MM.1S (cell line): ENCODE results near the gene TTYH2.
A peak's percentile ranks its signal among the peaks of the same experiment; 100 is the strongest.

Experiments
- DNase-seq: peaks from one replicate; pipeline ENCODE4 v3.0.0-alpha.2; 2015
- H2AFZ ChIP-seq: fragments of 300-600 bp; sonication (generic); 2 replicates; pipeline ENCODE4 v1.6.0; 2016; ENCODE audit warnings: antibody characterized with exemption, low read length
- H3F3A ChIP-seq: fragments of 300-600 bp; sonication (generic); 2 replicates; pipeline ENCODE4 v1.6.1; 2016; ENCODE audit warnings: mild to moderate bottlenecking, antibody characterized with exemption, low read length, moderate library complexity, mixed read lengths; ENCODE audit not compliant: insufficient read depth
- H3K27ac ChIP-seq: fragments of 300-600 bp; sonication (generic); 2 replicates; pipeline ENCODE4 v1.5.1; 2016; ENCODE audit warnings: mild to moderate bottlenecking, low read length
- H3K27me3 ChIP-seq: fragments of 300-600 bp; sonication (generic); replicated peaks from 2 replicates; pipeline ENCODE4 v1.6.0; 2016; ENCODE audit warnings: low read length; ENCODE audit not compliant: insufficient read depth
- H3K36me3 ChIP-seq: fragments of 300-600 bp; sonication (generic); replicated peaks from 2 replicates; pipeline ENCODE4 v1.6.1; 2016; ENCODE audit warnings: mild to moderate bottlenecking, low read length, mixed read lengths; ENCODE audit not compliant: insufficient read depth
- H3K4me1 ChIP-seq: fragments of 300-600 bp; sonication (generic); 2 replicates; pipeline ENCODE4 v1.6.1; 2016; ENCODE audit warnings: low read length, mixed read lengths
- H3K4me2 ChIP-seq: fragments of 300-600 bp; sonication (generic); 2 replicates; pipeline ENCODE4 v1.6.0; 2016; ENCODE audit warnings: low read depth, low read length
- H3K4me3 ChIP-seq: fragments of 300-600 bp; sonication (generic); 2 replicates; pipeline ENCODE4 v1.5.1; 2016; ENCODE audit warnings: low read length, mixed read lengths
- H3K79me2 ChIP-seq: fragments of 300-600 bp; sonication (generic); 2 replicates; pipeline ENCODE4 v1.6.1; 2016; ENCODE audit warnings: mixed run types, low read length, mixed read lengths
- H3K9ac ChIP-seq: fragments of 300-600 bp; sonication (generic); 2 replicates; pipeline ENCODE4 v1.6.1; 2016; ENCODE audit warnings: low read length, mixed read lengths
- H3K9me2 ChIP-seq: fragments of 300-600 bp; sonication (generic); replicated peaks from 2 replicates; pipeline ENCODE4 v1.6.1; 2016; ENCODE audit warnings: mild to moderate bottlenecking, low read length, mixed read lengths; ENCODE audit not compliant: insufficient read depth
- H3K9me3 ChIP-seq: fragments of 300-600 bp; sonication (generic); replicated peaks from 2 replicates; pipeline ENCODE4 v1.6.1; 2016; ENCODE audit warnings: mild to moderate bottlenecking, low read length, mixed read lengths; ENCODE audit not compliant: insufficient read depth
- H4K20me1 ChIP-seq: fragments of 300-600 bp; sonication (generic); 2 replicates; pipeline ENCODE4 v1.6.1; 2016; ENCODE audit warnings: mild to moderate bottlenecking, low read length, moderate library complexity, mixed read lengths; ENCODE audit not compliant: insufficient read depth
- CTCF ChIP-seq: fragments of 300-600 bp; sonication (generic); IDR thresholded peaks from 2 replicates; pipeline ENCODE4 v1.5.1; 2016; ENCODE audit warnings: antibody characterized with exemption, low read length, mixed read lengths
- EZH2 ChIP-seq: fragments of 300-600 bp; sonication (generic); optimal IDR thresholded peaks from 2 replicates; pipeline ENCODE3; 2017; ENCODE audit warnings: low read depth, mild to moderate bottlenecking, antibody characterized with exemption, low read length, mixed read lengths
- EZH2phosphoT487 ChIP-seq: fragments of 300-600 bp; sonication (generic); IDR thresholded peaks from 2 replicates; pipeline ENCODE4 v1.6.1; 2018; ENCODE audit warnings: antibody characterized with exemption, low read length

Gene TTYH2

DNA sequence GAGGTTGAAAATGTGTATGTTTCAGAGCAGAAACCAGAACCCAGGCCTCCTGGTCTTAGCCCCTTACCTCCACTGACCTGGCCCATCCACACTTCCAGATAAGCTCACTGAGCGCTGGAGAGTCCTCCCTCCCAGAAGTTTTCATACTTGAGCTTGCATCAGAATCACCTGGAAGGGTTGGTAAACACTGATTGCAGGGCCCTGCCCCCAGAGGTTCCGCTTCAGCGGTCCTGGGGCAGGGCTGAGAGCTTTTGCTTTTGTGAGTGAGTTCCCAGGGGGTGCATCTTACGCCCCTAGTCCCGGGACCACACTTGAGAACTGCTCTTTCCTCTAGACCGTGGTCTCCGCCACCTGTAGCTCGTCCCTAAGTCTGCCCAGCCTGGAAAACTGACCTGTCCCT lies 20.6 kb downstream of the TTYH2 start:
- Histone ChIP-seq H3K4me1 (no peaks in the 10 kb centered on the region), H3K4me3 (no peak overlapping the region), H3K9me2 (no peaks in the 10 kb centered on the region), H3K9me3 (no peaks in the 10 kb centered on the region), H3K36me3 (no peaks in the 10 kb centered on the region), H3K27ac (no peak overlapping the region), H3K4me2 (no peak overlapping the region), H3F3A (no peaks in the 10 kb centered on the region), H3K79me2 (no peaks in the 10 kb centered on the region), H3K27me3 (peaks cover 43% of the 10 kb centered on the region), H3K9ac (no peak overlapping the region), H4K20me1 (no peaks in the 10 kb centered on the region), H2AFZ (no peak overlapping the region)
- TF ChIP-seq EZH2 (no peak), EZH2phosphoT487 (no peak)
- DNase-seq = no peak

DNA sequence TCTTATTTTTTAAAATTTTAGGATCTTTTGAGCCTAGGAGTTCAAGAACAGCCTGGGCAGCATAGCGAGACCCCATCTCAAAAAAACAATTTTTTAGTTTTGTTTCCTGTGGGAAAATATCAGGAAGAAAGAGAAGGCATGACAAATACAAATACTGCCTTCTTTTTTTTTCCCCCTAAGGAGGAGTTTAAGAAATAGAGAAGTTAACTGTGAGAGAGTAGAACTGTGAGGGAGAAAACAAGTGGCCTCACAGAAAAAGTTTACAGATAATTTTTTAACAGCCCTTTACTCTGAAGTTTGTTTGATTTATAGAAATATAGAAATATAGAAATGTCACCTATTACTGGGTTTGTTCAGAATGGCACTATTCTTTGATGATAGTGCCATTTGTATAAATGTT lies 21.1 kb downstream of the TTYH2 start:
- Histone ChIP-seq H3K9me2 (no peaks in the 10 kb centered on the region), H3K27ac (no peak overlapping the region), H2AFZ (no peak overlapping the region), H4K20me1 (no peaks in the 10 kb centered on the region), H3K9me3 (no peaks in the 10 kb centered on the region), H3K4me2 (peak overlapping the region; percentile 64), H3K4me3 (peak overlapping the region; percentile 34; the same call in 1 of the 2 replicates), H3K36me3 (no peaks in the 10 kb centered on the region), H3K27me3 (peaks cover 46% of the 10 kb centered on the region), H3K79me2 (no peaks in the 10 kb centered on the region), H3F3A (no peaks in the 10 kb centered on the region), H3K4me1 (no peaks in the 10 kb centered on the region), H3K9ac (no peak overlapping the region)
- no peak for TF ChIP-seq CTCF
- DNase-seq = no peak

GRCh38 chr17:74235040-74235581 lies 21.7 kb downstream of the TTYH2 start:
- Histone ChIP-seq H3K27ac (no peak overlapping the region), H3K9ac (no peak overlapping the region; the same call in 1 of the 2 replicates), H3K36me3 (no peaks in the 10 kb centered on the region), H3K79me2 (no peaks in the 10 kb centered on the region), H4K20me1 (no peaks in the 10 kb centered on the region), H3K4me1 (no peaks in the 10 kb centered on the region), H3K4me2 (peak overlapping the region; percentile 64), H3K9me2 (no peaks in the 10 kb centered on the region), H3F3A (no peaks in the 10 kb centered on the region), H3K27me3 (peaks cover 51% of the 10 kb centered on the region), H2AFZ (peak overlapping the region; percentile 51; the same call in 1 of the 2 replicates), H3K4me3 (peak overlapping the region; percentile 34), H3K9me3 (no peaks in the 10 kb centered on the region)
- TF ChIP-seq EZH2phosphoT487 (no peak), EZH2 (no peak), CTCF (no peak)
- peak; percentile 33 for DNase-seq

DNA sequence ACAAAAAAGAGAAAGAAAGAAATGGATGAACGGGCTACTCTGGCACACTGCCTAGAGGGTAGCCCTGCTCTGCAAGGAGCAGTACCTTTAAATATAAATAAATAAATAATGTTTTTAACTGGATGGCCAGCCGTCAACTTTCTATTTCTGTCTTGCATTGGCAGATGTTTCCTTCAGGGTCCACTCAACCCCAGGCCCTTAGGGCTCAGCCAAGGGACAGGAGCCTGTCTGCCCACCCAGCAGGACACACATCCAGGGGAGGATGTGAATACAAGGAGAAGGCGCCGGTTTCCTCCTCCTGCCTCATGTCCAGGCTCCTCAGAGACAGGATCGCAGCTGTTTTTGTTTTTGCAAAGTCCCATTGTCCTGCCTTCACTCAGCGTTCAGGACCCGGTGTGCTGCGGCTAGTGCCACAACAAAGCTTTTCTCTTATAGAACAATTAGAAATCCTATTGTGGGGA lies 22.6 kb downstream of the TTYH2 start:
- Histone ChIP-seq H3K36me3 (no peaks in the 10 kb centered on the region), H3K4me3 (no peak overlapping the region), H3K9ac (no peak overlapping the region), H3F3A (no peaks in the 10 kb centered on the region), H2AFZ (no peak overlapping the region), H3K27me3 (peaks cover 53% of the 10 kb centered on the region), H3K27ac (no peak overlapping the region), H3K79me2 (no peaks in the 10 kb centered on the region), H3K9me2 (no peaks in the 10 kb centered on the region), H3K9me3 (no peaks in the 10 kb centered on the region), H3K4me2 (no peak overlapping the region), H3K4me1 (no peaks in the 10 kb centered on the region), H4K20me1 (no peaks in the 10 kb centered on the region)
- no peak for DNase-seq
- TF ChIP-seq CTCF = no peak
